Memory B cell (primary cell): ENCODE data around the gene MAPK10.
"Not testable (repeated sequence)": the region's sequence is repeated elsewhere in the genome, so short reads cannot be mapped to it uniquely, and the experiment has no call there.

Source experiments
- ATAC-seq: fragments of 150-1000 bp; cut with Tn5 transposase; 2 replicates; pipeline ENCODE4 v1.10.0; 2021; ENCODE audit warnings: low read depth, mild to moderate bottlenecking, moderate library complexity
- DNase-seq, 2 donors: peaks; one replicate each; pipeline ENCODE4 v3.0.0; 2022; ENCODE audit warnings: low spot score in 2 of 2
- H3K27ac Mint-ChIP-seq: one replicate; pipeline ENCODE4 v1.8.0; 2022; ENCODE audit warnings: mild to moderate bottlenecking, moderate library complexity, mixed read lengths
- H3K27me3 Mint-ChIP-seq: one replicate; pipeline ENCODE4 v1.8.0; 2022; ENCODE audit warnings: mixed read lengths
- H3K36me3 Mint-ChIP-seq: one replicate; pipeline ENCODE4 v1.8.0; 2022; ENCODE audit warnings: mild to moderate bottlenecking, mixed read lengths
- H3K4me1 Mint-ChIP-seq: one replicate; pipeline ENCODE4 v1.8.0; 2022; ENCODE audit warnings: mixed read lengths
- H3K4me3 Mint-ChIP-seq: one replicate; pipeline ENCODE4 v1.8.0; 2022; ENCODE audit warnings: mild to moderate bottlenecking, moderate library complexity, mixed read lengths
- H3K9me3 Mint-ChIP-seq: one replicate; pipeline ENCODE4 v1.8.0; 2022; ENCODE audit warnings: mixed read lengths

Gene MAPK10

DNA sequence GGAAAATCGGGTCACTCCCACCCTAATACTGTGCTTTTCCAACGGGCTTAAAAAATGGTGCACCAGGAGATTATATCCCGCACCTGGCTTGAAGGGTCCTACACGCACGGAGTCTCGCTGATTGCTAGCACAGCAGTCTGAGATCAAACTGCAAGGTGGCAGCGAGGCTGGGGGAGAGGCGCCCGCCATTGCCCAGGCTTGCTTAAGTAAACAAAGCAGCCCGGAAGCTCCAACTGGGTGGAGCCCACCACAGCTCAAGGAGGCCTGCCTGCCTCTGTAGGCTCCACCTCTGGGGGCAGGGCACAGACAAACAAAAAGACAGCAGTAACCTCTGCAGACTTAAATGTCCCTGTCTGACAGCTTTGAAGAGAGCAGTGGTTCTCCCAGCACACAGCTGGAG, 191.5 kb downstream of the MAPK10 start:
- DNase-seq = not testable (repeated sequence)

DNA sequence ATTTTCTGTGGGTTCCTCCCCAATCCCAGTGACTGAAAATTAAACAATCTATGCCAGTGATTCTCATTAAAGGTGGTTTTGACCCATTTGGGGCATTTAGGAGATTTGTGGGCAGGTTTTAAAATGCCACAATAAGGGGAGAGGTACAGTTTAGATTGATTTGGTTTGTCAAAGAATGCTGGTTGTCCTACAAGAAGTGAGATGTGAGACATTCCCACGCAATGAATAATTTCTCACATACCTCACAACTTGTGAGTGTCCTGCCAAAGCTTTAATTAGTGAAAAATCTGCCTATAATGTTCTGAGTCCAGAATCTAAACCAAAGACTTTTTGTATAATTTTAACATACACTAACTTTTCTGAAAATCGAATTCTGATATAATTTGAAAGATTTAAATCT, 199.4 kb downstream of the MAPK10 start:
- no peaks in the 10 kb centered on the region for H3K36me3 Mint-ChIP-seq
- H3K27ac Mint-ChIP-seq = no peak overlapping the region
- H3K4me3 Mint-ChIP-seq = no peak overlapping the region
- no peaks in the 10 kb centered on the region for H3K9me3 Mint-ChIP-seq
- ATAC-seq = no peak
- H3K27me3 Mint-ChIP-seq = peaks cover 2% of the 10 kb centered on the region
- H3K4me1 Mint-ChIP-seq = no peaks in the 10 kb centered on the region
- DNase-seq = no peak

More for the DNA sequence above, 191.5 kb downstream of the MAPK10 start:
- H3K9me3 Mint-ChIP-seq, ATAC-seq, H3K4me3 Mint-ChIP-seq, H3K27ac Mint-ChIP-seq, H3K27me3 Mint-ChIP-seq, H3K36me3 Mint-ChIP-seq, H3K4me1 Mint-ChIP-seq: not testable (repeated sequence)

DNA sequence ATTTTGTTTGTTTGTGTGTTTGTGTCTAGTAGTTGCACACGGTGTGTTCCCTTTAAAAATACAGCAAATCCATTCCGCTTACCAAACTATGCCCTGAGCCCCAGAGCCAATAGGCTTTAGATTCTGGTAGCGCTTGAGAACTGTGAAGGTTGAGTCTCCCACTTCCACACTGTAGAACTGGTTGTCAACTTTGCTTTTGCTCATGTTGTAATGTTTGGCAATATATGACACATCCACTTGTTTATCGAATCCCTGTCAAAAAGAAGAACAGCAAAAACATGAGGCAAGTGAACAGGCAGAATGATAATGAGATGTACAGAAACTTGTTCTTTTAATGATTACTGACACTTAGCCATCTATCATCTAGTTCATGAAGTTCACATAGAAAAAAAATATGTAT, 200.6 kb downstream of the MAPK10 start:
- DNase-seq (no peak), ATAC-seq (no peak)
- Mint-ChIP-seq H3K9me3 (no peaks in the 10 kb centered on the region), H3K4me1 (no peaks in the 10 kb centered on the region), H3K27me3 (no peaks in the 10 kb centered on the region), H3K27ac (no peak overlapping the region), H3K36me3 (no peaks in the 10 kb centered on the region), H3K4me3 (no peak overlapping the region)

DNA sequence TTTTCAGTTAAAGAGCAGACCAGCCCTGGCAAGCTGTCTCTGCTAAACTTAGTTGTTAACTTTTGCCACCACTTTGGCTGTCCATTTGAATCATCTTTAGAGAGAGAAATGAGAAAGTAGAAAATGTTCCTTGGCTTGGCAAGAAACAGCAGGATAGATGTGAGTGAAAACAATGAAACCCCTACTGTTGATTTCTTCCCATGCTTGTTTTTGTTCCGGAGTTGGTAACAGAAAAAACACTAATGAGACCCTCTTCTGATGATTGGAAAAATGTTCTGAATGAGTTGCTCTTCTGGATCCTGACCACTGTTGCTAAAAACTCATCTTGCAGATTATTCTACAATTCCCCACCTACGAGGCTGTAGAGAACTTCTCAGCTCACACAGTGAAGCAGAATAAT, 203.3 kb downstream of the MAPK10 start:
- DNase-seq = no peak
- H3K9me3 Mint-ChIP-seq = no peaks in the 10 kb centered on the region
- H3K4me1 Mint-ChIP-seq = no peaks in the 10 kb centered on the region
- H3K27me3 Mint-ChIP-seq = no peaks in the 10 kb centered on the region
- no peak for ATAC-seq
- H3K36me3 Mint-ChIP-seq = no peaks in the 10 kb centered on the region
- no peak overlapping the region for H3K4me3 Mint-ChIP-seq
- H3K27ac Mint-ChIP-seq = no peak overlapping the region

DNA sequence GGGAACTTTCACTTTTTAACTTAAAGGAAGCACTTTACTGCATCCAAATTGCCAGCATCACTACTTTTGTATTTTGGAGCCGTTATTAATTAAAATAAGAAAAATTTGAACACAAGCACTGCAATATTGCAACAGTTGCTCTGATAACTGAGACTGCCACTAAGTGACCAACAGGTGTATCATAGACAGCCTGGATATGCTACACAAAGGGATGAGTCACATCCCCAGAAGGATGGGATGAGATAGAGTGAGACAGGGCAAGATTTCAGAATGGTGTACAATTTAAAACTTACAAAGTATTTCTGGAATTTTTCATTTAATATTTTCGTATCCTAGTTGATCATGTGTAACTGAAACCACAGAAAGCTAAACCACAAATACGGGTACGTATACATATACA, 204.1 kb downstream of the MAPK10 start:
- DNase-seq (no peak), ATAC-seq (no peak)
- H3K4me3 Mint-ChIP-seq = no peak overlapping the region
- no peak overlapping the region for H3K27ac Mint-ChIP-seq
- no peaks in the 10 kb centered on the region for H3K4me1 Mint-ChIP-seq
- no peaks in the 10 kb centered on the region for H3K36me3 Mint-ChIP-seq
- no peaks in the 10 kb centered on the region for H3K27me3 Mint-ChIP-seq
- no peaks in the 10 kb centered on the region for H3K9me3 Mint-ChIP-seq

DNA sequence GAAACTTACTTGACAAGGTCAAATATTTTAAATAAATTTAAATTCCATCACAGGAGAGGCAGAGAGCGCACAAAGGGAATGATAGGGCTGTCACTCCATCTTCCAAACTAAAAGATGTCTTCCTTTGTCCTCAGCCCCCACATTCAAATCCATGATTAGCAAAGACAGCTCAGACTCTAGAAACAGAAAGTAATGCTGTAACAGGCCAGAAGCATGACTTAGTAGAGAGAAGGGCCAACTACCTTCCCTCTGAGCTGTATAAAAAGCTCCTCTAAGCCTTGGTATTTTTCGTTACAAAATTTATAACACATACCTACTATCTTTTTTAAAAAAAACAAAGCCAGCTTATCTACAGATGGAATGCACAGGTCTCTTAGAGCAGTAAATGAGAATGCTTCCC, 207.4 kb downstream of the MAPK10 start:
- Mint-ChIP-seq H3K4me1 (no peaks in the 10 kb centered on the region), H3K9me3 (no peaks in the 10 kb centered on the region), H3K27ac (no peak overlapping the region), H3K4me3 (no peak overlapping the region), H3K36me3 (no peaks in the 10 kb centered on the region), H3K27me3 (no peaks in the 10 kb centered on the region)
- ATAC-seq (no peak), DNase-seq (no peak)

DNA sequence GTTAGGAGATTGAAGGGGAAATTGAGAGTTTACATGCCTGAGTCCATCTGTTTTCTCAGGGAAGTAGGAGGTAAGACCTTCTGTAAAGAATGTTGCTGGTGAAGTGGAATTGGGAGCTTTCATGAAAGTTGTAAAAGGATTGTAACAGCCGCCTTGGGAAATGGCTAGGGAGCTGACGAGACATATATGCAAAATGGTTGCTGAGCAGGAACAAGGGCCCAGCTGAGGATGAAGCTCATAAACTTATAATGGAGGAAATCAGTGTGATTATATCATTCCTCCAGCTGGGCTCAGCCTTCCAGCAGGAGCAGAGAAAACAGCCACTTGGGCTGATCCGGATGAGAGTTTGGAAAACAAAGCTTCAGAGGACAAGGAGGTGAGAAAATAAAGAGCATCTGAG, 208.7 kb downstream of the MAPK10 start:
- Mint-ChIP-seq H3K27me3 (no peaks in the 10 kb centered on the region), H3K27ac (no peak overlapping the region), H3K4me1 (no peaks in the 10 kb centered on the region), H3K36me3 (no peaks in the 10 kb centered on the region), H3K9me3 (no peaks in the 10 kb centered on the region), H3K4me3 (no peak overlapping the region)
- ATAC-seq = no peak
- DNase-seq = no peak

DNA sequence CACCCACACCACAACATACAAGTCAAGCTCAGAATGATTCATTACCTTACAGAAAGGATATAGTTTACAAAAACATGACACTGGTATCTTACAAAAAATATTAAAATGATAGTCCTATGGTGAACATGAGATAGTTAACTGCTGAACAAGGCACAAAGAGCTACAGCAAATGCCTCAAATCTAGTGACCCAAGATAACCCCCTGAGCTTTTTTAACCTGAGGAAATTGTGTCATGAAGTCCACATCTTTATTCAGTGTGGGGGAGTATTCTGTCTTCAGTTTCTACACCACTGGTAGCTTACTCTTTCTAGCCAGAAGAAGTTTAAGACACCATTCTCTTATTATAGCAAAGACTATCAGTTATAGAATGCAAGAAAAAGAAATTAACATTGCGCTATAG, 218.7 kb downstream of the MAPK10 start:
- Mint-ChIP-seq H3K27me3 (peaks cover 3% of the 10 kb centered on the region), H3K4me1 (no peaks in the 10 kb centered on the region), H3K36me3 (no peaks in the 10 kb centered on the region), H3K9me3 (peaks cover 2% of the 10 kb centered on the region), H3K4me3 (no peak overlapping the region), H3K27ac (no peak overlapping the region)
- ATAC-seq = no peak
- no peak for DNase-seq

DNA sequence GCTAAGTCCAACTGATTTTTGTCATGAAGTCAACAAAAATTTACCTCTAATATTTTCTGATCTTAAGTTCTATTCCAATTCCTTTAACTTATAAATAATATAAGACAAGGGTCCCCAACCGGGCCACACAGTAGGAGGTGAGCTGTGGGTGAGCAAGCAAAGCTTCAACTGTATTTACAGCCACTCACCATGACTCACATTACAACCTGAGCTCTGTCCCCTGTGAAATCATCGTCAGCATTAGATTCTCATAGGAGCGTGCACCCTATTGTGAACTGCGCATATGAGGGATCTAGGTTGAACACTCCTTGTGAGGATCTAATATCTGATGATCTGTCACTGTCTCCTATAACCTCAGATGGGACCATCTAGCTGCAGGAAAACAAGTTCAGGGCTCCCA, 227.4 kb downstream of the MAPK10 start:
- Mint-ChIP-seq H3K4me3 (no peak overlapping the region), H3K4me1 (no peaks in the 10 kb centered on the region), H3K9me3 (peaks cover 3% of the 10 kb centered on the region), H3K36me3 (no peaks in the 10 kb centered on the region), H3K27me3 (no peaks in the 10 kb centered on the region), H3K27ac (no peak overlapping the region)
- no peak for DNase-seq
- no peak for ATAC-seq

DNA sequence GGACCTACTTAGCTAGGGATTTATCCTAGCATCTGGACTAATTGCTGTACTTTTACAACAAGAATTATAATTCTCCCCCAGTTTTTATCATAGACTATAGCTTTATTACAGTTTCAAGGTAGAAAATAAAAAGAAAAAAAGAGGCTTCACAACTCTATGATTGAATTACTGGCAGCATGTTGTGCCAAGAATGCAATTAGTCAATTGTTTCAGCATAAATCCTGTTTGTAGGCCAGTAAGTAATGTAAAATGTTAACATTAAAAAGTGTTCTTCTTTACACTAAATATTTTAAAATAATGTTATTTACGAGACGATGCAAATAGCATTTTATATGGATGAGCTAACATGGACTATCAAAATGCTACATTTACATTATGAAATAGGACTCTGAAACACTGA, 228.4 kb downstream of the MAPK10 start:
- peaks cover 3% of the 10 kb centered on the region for H3K27me3 Mint-ChIP-seq
- no peak for ATAC-seq
- no peak overlapping the region for H3K27ac Mint-ChIP-seq
- H3K9me3 Mint-ChIP-seq = peaks cover 1% of the 10 kb centered on the region
- H3K4me1 Mint-ChIP-seq = no peaks in the 10 kb centered on the region
- DNase-seq = no peak
- H3K4me3 Mint-ChIP-seq = no peak overlapping the region
- no peaks in the 10 kb centered on the region for H3K36me3 Mint-ChIP-seq

DNA sequence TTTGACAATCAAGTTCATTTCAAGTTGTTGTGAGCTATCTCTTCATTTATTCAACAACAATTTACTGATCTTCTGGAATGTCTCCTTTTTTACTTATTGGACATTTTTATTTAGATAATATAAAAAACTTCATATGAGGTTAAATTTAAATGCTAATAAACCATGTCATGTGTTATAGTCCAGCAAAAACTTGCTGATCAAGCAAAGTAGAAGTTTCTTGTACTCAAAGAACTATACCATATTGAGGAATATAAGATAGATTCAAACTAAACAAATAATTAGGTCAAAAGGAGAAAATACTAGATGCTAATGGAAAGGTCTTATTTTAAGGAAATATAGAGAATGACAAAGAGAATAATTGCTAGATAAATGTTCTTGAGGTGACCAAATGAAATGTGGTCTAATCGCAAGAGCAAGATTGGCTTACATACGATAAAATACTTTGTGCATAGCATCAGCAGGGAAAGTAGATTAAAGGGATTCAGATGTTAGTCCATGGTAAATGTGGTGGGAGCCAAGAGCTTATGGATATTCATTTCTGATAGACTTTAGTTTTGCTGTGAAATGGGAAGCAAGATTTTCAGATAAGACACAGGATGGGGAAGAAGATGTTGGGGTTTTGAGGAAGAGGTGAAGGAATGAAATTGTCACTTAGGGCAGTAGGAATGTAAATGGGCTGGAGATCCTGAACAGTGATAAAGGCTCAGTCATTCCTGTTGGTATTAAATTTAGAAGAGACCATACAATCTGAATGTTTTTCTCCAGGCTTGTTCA, 229.5 kb downstream of the MAPK10 start:
- Mint-ChIP-seq H3K4me1 (no peaks in the 10 kb centered on the region), H3K27me3 (peaks cover 3% of the 10 kb centered on the region), H3K9me3 (peaks cover 1% of the 10 kb centered on the region)

DNA sequence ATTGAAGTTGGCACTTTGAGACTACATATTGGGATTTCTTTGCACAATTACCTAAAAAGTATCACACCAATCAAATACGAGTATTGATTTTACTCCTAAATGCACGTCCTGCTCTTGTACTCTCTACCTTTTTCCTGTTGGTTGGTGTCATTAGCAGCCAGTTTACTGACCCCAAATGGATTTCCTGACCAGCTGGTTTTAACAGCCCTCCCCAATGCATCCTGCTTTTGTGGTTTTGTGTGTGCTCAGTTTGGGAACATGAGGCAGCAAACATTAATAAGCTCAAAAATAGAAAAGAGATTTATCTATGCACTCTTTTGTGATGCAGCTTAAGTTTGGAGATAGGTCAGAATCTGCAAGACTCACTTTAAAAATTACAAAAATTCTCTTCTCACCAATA, 230.3 kb downstream of the MAPK10 start:
- no peak for DNase-seq
- ATAC-seq = no peak
- no peak overlapping the region for H3K4me3 Mint-ChIP-seq
- no peak overlapping the region for H3K27ac Mint-ChIP-seq
- peaks cover 3% of the 10 kb centered on the region for H3K27me3 Mint-ChIP-seq
- no peaks in the 10 kb centered on the region for H3K4me1 Mint-ChIP-seq
- H3K36me3 Mint-ChIP-seq = no peaks in the 10 kb centered on the region
- H3K9me3 Mint-ChIP-seq = peaks cover 1% of the 10 kb centered on the region

More for the DNA sequence above, 229.5 kb downstream of the MAPK10 start:
- ATAC-seq (no peak), DNase-seq (no peak)
- Mint-ChIP-seq H3K4me3 (no peak overlapping the region), H3K36me3 (no peaks in the 10 kb centered on the region), H3K27ac (no peak overlapping the region)

DNA sequence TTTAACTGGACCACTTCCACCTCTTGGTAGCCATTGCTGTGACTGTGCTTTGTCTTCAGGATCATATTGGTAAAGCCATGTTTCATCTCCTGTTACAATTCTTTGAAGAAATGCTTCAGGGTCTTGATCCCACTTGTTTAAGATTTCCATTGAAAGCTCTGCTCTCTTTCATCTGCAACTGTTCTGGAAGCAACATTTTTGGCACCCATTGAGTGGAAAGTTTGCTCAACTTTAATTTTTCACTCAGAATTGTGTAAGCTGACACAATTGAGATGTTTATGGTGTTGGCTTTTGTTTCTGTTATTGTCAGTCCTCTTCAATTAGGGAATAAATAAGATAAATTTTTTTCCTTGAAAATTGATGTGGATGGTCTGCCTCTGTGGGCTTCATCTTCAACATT, 237.4 kb downstream of the MAPK10 start:
- no peaks in the 10 kb centered on the region for H3K36me3 Mint-ChIP-seq
- ATAC-seq = no peak
- no peaks in the 10 kb centered on the region for H3K4me1 Mint-ChIP-seq
- no peak overlapping the region for H3K4me3 Mint-ChIP-seq
- peaks cover 2% of the 10 kb centered on the region for H3K9me3 Mint-ChIP-seq
- H3K27me3 Mint-ChIP-seq = peaks cover 3% of the 10 kb centered on the region
- DNase-seq = no peak
- H3K27ac Mint-ChIP-seq = no peak overlapping the region

DNA sequence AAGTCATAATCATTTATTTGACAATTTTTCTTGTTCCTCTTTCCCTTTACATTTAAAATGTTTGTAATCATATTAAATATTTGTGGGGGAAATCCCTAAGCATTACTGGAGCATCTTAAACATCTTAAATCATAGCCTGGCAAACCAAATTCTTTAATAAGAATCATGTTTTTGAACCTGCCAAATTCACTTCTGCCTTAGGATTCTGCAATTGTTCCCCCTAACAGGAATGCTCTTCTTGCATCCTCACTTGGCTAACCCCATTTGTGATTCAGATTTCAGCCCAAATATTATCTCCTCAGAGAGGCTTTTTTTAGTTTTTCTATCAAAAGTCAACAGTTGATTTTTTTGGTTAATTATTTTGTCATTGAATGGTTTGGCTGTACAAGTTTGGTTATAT, 241.1 kb downstream of the MAPK10 start:
- H3K9me3 Mint-ChIP-seq = peaks cover 2% of the 10 kb centered on the region
- no peaks in the 10 kb centered on the region for H3K4me1 Mint-ChIP-seq
- no peak for DNase-seq
- no peaks in the 10 kb centered on the region for H3K36me3 Mint-ChIP-seq
- no peak overlapping the region for H3K4me3 Mint-ChIP-seq
- no peak for ATAC-seq
- no peak overlapping the region for H3K27ac Mint-ChIP-seq
- H3K27me3 Mint-ChIP-seq = no peaks in the 10 kb centered on the region

DNA sequence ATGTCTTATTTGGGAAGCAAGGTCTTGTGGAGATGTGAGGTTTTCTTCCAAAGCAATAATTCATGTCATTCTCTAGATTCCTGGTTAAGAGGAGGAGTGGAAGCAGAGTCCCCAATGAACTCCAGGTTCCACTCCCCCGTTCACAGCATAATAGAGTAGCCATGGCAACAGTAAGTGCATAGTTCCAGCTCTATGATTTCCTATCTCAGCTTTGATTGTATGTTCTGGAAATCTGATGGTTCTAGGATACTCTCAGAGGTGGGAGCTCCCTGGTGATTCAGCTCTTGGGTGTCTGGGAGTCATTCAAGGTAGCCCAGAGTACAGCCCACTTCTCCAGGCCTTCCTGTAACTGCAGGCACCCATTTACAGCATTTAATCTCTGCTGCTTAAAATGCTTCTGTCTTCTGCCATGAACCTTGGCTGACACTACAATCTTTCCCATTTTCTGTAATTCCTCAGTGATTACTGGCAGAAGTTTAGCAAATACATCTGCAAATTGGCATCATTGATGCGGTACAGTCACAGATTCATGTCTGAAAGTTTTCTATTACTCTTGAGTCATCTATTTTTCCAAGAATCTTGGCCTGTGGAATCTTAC, 242.0 kb downstream of the MAPK10 start:
- H3K27me3 Mint-ChIP-seq = no peaks in the 10 kb centered on the region
- H3K27ac Mint-ChIP-seq = no peak overlapping the region
- DNase-seq (no peak), ATAC-seq (no peak)
- no peaks in the 10 kb centered on the region for H3K9me3 Mint-ChIP-seq
- H3K36me3 Mint-ChIP-seq = no peaks in the 10 kb centered on the region
- H3K4me1 Mint-ChIP-seq = no peaks in the 10 kb centered on the region
- no peak overlapping the region for H3K4me3 Mint-ChIP-seq
